A549 (cell line): ENCODE data around the gene SLC25A25. TPM values are rescaled to one million over a fixed set of nuclear protein-coding genes. Genes with fewer than 3 reads are reported as not detected.
"Not testable (repeated sequence)": the region's sequence is repeated elsewhere in the genome, so short reads cannot be mapped to it uniquely, and the experiment has no call there.

Experiments
- ATAC-seq, 2 experiments: fragments of 200-7000 bp in 1 of 2; fragments of >200 bp in 1 of 2; cut with Nextera tagmentation in 1 of 2; cut with Tn5 transposase in 1 of 2; 3 replicates each; pipeline versions ENCODE4 v1.8.0 to v1.9.1; 2018 to 2020; ENCODE audit warnings: mild to moderate bottlenecking in 1 of 2, moderate library complexity in 1 of 2
- CTCF ChIA-PET: fragments of 300-600 bp; sonication (Branson Sonifier 250); formaldehyde crosslinking; extraction: SDS; loops from one replicate; lab custom pipeline; 2021; ENCODE audit warnings: antibody characterized with exemption, inconsistent platforms; lab: Yijun Ruan, JAX
- POLR2A ChIA-PET: fragments of 350-600 bp; formaldehyde crosslinking; extraction: SDS; loops from one replicate; lab custom pipeline; 2021; ENCODE audit warnings: antibody characterized with exemption, inconsistent platforms; lab: Yijun Ruan, JAX
- DNase-seq, 2 experiments: peaks; one replicate each; pipeline versions ENCODE4 v3.0.0 to v3.0.0-alpha.2; 2011 to 2016; ENCODE audit warnings: low read depth in 1 of 2, low spot score in 1 of 2
- FAIRE-seq: peaks from 2 replicates; lab custom pipeline; 2011; peaks lifted over from hg19 to GRCh38; lab: Jason Lieb, UNC
- H3K27ac ChIP-seq, 2 experiments: fragments of >200 bp; sonication (Bioruptor Twin); formaldehyde crosslinking; 3 replicates each; pipeline ENCODE4 v1.5.1; 2016 to 2017
- H3K4me1 ChIP-seq: fragments of >200 bp; sonication (Bioruptor Twin); formaldehyde crosslinking; 3 replicates; pipeline ENCODE4 v1.6.1; 2016
- H3K4me2 ChIP-seq: fragments of >200 bp; sonication (Bioruptor Twin); formaldehyde crosslinking; 3 replicates; pipeline ENCODE4 v1.6.1; 2016
- H3K4me3 ChIP-seq: fragments of >200 bp; sonication (Bioruptor Twin); formaldehyde crosslinking; 3 replicates; pipeline ENCODE4 v1.5.1; 2016
- H3K9me3 ChIP-seq: fragments of >200 bp; sonication (Bioruptor Twin); formaldehyde crosslinking; 3 replicates; pipeline ENCODE4 v1.6.1; 2016
- ATOH8 ChIP-seq: fragments of 250-450 bp; sonication (Bioruptor Pico); IDR thresholded peaks from 2 replicates; pipeline ENCODE4 v1.5.0; 2020; ENCODE audit warnings: low read depth, mild to moderate bottlenecking, moderate library complexity
- CHD2 ChIP-seq: fragments of 150-350 bp; IDR thresholded peaks from 2 replicates; pipeline ENCODE4 v1.6.1; 2014; ENCODE audit warnings: low read length; ENCODE audit not compliant: partially characterized antibody
- E2F6 ChIP-seq: IDR thresholded peaks from 2 replicates; pipeline ENCODE4 v1.6.1; 2012; ENCODE audit warnings: low read depth, borderline replicate concordance
- EHF ChIP-seq: fragments of 250-450 bp; sonication (Bioruptor Pico); IDR thresholded peaks from 2 replicates; pipeline ENCODE4 v1.5.0; 2020; ENCODE audit warnings: mild to moderate bottlenecking
- EP300 ChIP-seq, 2 experiments: fragments of >200 bp; sonication (Bioruptor Twin); formaldehyde crosslinking; IDR thresholded peaks; 2 replicates in 1 of 2; 3 replicates in 1 of 2; pipeline ENCODE4 v1.6.1; 2016 to 2017
- FOSB ChIP-seq: fragments of 250-450 bp; sonication (Bioruptor Pico); IDR thresholded peaks from 2 replicates; pipeline ENCODE4 v1.5.0; 2020; ENCODE audit warnings: mild to moderate bottlenecking, moderate library complexity
- HES2 ChIP-seq: fragments of >200 bp; sonication (Bioruptor Twin); formaldehyde crosslinking; IDR thresholded peaks from 2 replicates; pipeline ENCODE4 v1.6.1; 2016
- HMGXB4 ChIP-seq: fragments of 250-450 bp; sonication (Bioruptor Pico); IDR thresholded peaks from 2 replicates; pipeline ENCODE4 v1.5.0; 2021; ENCODE audit warnings: mild to moderate bottlenecking, moderate library complexity, borderline replicate concordance
- HOXA7 ChIP-seq: fragments of 250-450 bp; sonication (Bioruptor Pico); IDR thresholded peaks from 2 replicates; pipeline ENCODE4 v1.5.0; 2020; ENCODE audit warnings: mild to moderate bottlenecking, moderate library complexity
- JUN ChIP-seq, 2 experiments: fragments of >200 bp; sonication (Bioruptor Twin); formaldehyde crosslinking; IDR thresholded peaks; 2 replicates in 1 of 2; 3 replicates in 1 of 2; pipeline ENCODE4 v1.6.1; 2016 to 2017
- MAX ChIP-seq: IDR thresholded peaks from 2 replicates; pipeline ENCODE4 v1.6.1; 2012
- MAZ ChIP-seq: fragments of 150-350 bp; IDR thresholded peaks from 2 replicates; pipeline ENCODE4 v1.6.1; 2014; ENCODE audit warnings: antibody characterized with exemption, low read depth, low read length, borderline replicate concordance
- MYC ChIP-seq: IDR thresholded peaks from 2 replicates; pipeline ENCODE4 v1.6.1; 2012; ENCODE audit warnings: mild to moderate bottlenecking, inconsistent platforms, low read length, improper control_type of control experiment, borderline replicate concordance
- NPAS2 ChIP-seq: fragments of 250-450 bp; sonication (Bioruptor Pico); IDR thresholded peaks from 2 replicates; pipeline ENCODE4 v1.8.0; 2022; ENCODE audit warnings: mild to moderate bottlenecking, moderate library complexity, borderline replicate concordance
- POLR2A ChIP-seq: IDR thresholded peaks from 2 replicates; pipeline ENCODE4 v1.6.1; 2012; ENCODE audit warnings: mild to moderate bottlenecking, low read length
- RAD21 ChIP-seq, 2 experiments: fragments of >200 bp in 1 of 2; sonication (Bioruptor Twin) in 1 of 2; formaldehyde crosslinking in 1 of 2; IDR thresholded peaks in 1 of 2; conservative IDR thresholded peaks in 1 of 2; 2 replicates in 1 of 2; 3 replicates in 1 of 2; pipeline ENCODE4 v1.6.1; 2012 to 2018; ENCODE audit warnings: inconsistent platforms in 1 of 2
- RARB ChIP-seq: fragments of 250-450 bp; sonication (Bioruptor Pico); IDR thresholded peaks from 2 replicates; pipeline ENCODE4 v1.8.0; 2021; ENCODE audit warnings: mild to moderate bottlenecking, moderate library complexity
- REST ChIP-seq: fragments of 200-600 bp; sonication (generic); IDR thresholded peaks from 2 replicates; pipeline ENCODE4 v1.6.1; 2016; ENCODE audit warnings: antibody characterized with exemption, mild to moderate bottlenecking, moderate library complexity
- RNF2 ChIP-seq: fragments of 200-600 bp; sonication (generic); IDR thresholded peaks from 2 replicates; pipeline ENCODE4 v1.6.1; 2016; ENCODE audit warnings: low read depth, mild to moderate bottlenecking, antibody characterized with exemption, moderate library complexity, borderline replicate concordance
- TP53 ChIP-seq: fragments of 250-450 bp; sonication (Bioruptor Pico); IDR thresholded peaks from 2 replicates; pipeline ENCODE4 v1.5.0; 2021; ENCODE audit warnings: mild to moderate bottlenecking, moderate library complexity
- ZFP36 ChIP-seq: fragments of 450-650 bp; IDR thresholded peaks from 2 replicates; pipeline ENCODE4 v1.6.1; 2014; ENCODE audit warnings: borderline replicate concordance; ENCODE audit not compliant: partially characterized antibody
- ZNF302 ChIP-seq: fragments of 250-450 bp; sonication (Bioruptor Pico); IDR thresholded peaks from 2 replicates; pipeline ENCODE4 v1.9.0; 2021; ENCODE audit warnings: inconsistent platforms, mild to moderate bottlenecking, moderate library complexity
- ZSCAN20 ChIP-seq: fragments of 250-450 bp; sonication (Bioruptor Pico); IDR thresholded peaks from 2 replicates; pipeline ENCODE4 v1.8.0; 2022; ENCODE audit warnings: mild to moderate bottlenecking, moderate library complexity
- WGBS: methylation state at CpG from one replicate; pipeline ENCODE4 v1.1.6; 2017; ENCODE audit errors: missing lambda C conversion rate; 5-methylcytosine and 5-hydroxymethylcytosine counted together
- polyA plus RNA-seq, 4 experiments: library from polyadenylated mRNA; depleted of rRNA in 3 of 4; stranded (reverse); fragments of >200 nt; fragmentation: RNase III in 1 of 4; extraction: RNeasy Plus Mini Kit Qiagen cat#74134 plus additional on column Dnase treatment in 1 of 4; gene quantifications; 2 replicates in 3 of 4; 3 replicates in 1 of 4; pipeline ENCODE4 v1.2.3, GENCODE V29; 2011 to 2017

SLC25A25 gene
- polyA plus RNA-seq, 2 of the 4 experiments (the other 2 are of a cell fraction): 7.0 TPM

- Histone ChIP-seq H3K4me3 (no peak overlapping the region), H3K4me1 (peaks cover 23% of the 10 kb centered on the region), H3K9me3 (no peaks in the 10 kb centered on the region), H3K27ac (peak overlapping the region; percentile 41 to 61; a peak in 4 of 6 replicates), H3K4me2 (peak overlapping the region; percentile 35; the same call in 1 of the 3 replicates)
- DNase-seq (no peak), FAIRE-seq (no peak), ATAC-seq (peak in 1 of 2 experiments; percentile 45; a peak in 4 of 6 replicates)
- 69% methylated on average over 2 of the region's 2 CpGs for WGBS
- TF ChIP-seq EP300 (IDR thresholded peaks at IDR 0.05) (no peak), ZNF302 (CRISPR knock-in tag) (no peak), REST (no peak), JUN (IDR thresholded peaks at IDR 0.05) (no peak)
- ChIA-PET CTCF (interaction anchor here (16.2 kb wide), 1 partner anchor 10 kb away, joined by 162 read pairs; no protein-coding TSS in a partner anchor), POLR2A (no interaction called here)
These were observed 45.1 kb upstream of the SLC25A25 start for GRCh38 chr9:128022886-128023285.

GRCh38 chr9:128023671-128024070 is 44.4 kb upstream of the SLC25A25 start:
- H3K4me3 ChIP-seq, POLR2A ChIA-PET, H3K9me3 ChIP-seq, FAIRE-seq, DNase-seq, H3K4me2 ChIP-seq, ATAC-seq: not testable (repeated sequence)
- peaks cover 23% of the 10 kb centered on the region for H3K4me1 ChIP-seq
- peak overlapping the region in 1 of 2 experiments; percentile 61; a peak in 1 of 6 replicates for H3K27ac ChIP-seq
- CTCF ChIA-PET: interaction anchor here (1.0 to 29.7 kb wide), 3 partner anchors 9 to 77 kb away, joined by 3 to 827 read pairs (median 162); partner anchors contain the start of genes DPM2 and PIP5KL1
- WGBS: 74% methylated on average over 12 of the region's 12 CpGs

- POLR2A ChIA-PET: interaction anchor here (0.7 kb wide), 1 partner anchor 93 kb away, joined by 4 read pairs; no protein-coding TSS in a partner anchor
- H3K27ac ChIP-seq: 0 out of 6 replicates have a peak overlapping the region, but pooled peaks of 1 of the 2 experiments have one; percentile 0
- H3K4me1 ChIP-seq: peaks cover 23% of the 10 kb centered on the region
- H3K4me2 ChIP-seq: no peak overlapping the region
- no peak for DNase-seq
- ATAC-seq: no peak
- TF ChIP-seq HMGXB4 (no peak), RAD21 (conservative IDR thresholded peaks at IDR 0.05 in 1 of 2, IDR thresholded peaks at IDR 0.05 in 1 of 2) (no peak), RNF2 (no peak), E2F6 (no peak), MAX (no peak), MYC (no peak), HES2 (no peak), ZSCAN20 (CRISPR knock-in tag) (no peak), TP53 (CRISPR knock-in tag) (no peak), MAZ (no peak), CHD2 (no peak), RARB (CRISPR knock-in tag) (no peak), NPAS2 (CRISPR knock-in tag) (no peak), ZFP36 (no peak), FOSB (CRISPR knock-in tag) (no peak), ATOH8 (CRISPR knock-in tag) (no peak), HOXA7 (CRISPR knock-in tag) (no peak), POLR2A (no peak), EHF (no peak)
- TF ChIP-seq, all 56 proteins: peak for 0
- 95% methylated on average over 5 of the region's 5 CpGs for WGBS
- no peak for FAIRE-seq
- CTCF ChIA-PET: interaction anchor here (0.8 to 29.7 kb wide), 7 partner anchors 8 to 78 kb away, joined by 3 to 827 read pairs (median 4); partner anchors contain the start of genes DPM2 and PIP5KL1
- no peaks in the 10 kb centered on the region for H3K9me3 ChIP-seq
- no peak overlapping the region for H3K4me3 ChIP-seq
These were observed 43.2 kb upstream of the SLC25A25 start for GRCh38 chr9:128024761-128025308.
